22Rv1 (cell line): ENCODE data around the gene CACNA1F.

Experiments used
- ZFX ChIP-seq: fragments of 450-650 bp; IDR thresholded peaks from 2 replicates; pipeline ENCODE4 v1.6.1; 2017; ENCODE audit warnings: antibody characterized with exemption, borderline replicate concordance
- TF ChIP-seq, protein P1 (sequence below): fragments of 450-650 bp; IDR thresholded peaks from 2 replicates; pipeline ENCODE4 v1.5.1; 2017; ENCODE audit warnings: mild to moderate bottlenecking

GRCh38 chrX:49203536-49203935 lies 29.6 kb downstream of the CACNA1F start:
- TF ChIP-seq, protein P1, sequence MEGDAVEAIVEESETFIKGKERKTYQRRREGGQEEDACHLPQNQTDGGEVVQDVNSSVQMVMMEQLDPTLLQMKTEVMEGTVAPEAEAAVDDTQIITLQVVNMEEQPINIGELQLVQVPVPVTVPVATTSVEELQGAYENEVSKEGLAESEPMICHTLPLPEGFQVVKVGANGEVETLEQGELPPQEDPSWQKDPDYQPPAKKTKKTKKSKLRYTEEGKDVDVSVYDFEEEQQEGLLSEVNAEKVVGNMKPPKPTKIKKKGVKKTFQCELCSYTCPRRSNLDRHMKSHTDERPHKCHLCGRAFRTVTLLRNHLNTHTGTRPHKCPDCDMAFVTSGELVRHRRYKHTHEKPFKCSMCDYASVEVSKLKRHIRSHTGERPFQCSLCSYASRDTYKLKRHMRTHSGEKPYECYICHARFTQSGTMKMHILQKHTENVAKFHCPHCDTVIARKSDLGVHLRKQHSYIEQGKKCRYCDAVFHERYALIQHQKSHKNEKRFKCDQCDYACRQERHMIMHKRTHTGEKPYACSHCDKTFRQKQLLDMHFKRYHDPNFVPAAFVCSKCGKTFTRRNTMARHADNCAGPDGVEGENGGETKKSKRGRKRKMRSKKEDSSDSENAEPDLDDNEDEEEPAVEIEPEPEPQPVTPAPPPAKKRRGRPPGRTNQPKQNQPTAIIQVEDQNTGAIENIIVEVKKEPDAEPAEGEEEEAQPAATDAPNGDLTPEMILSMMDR = no peak
- no peak for TF ChIP-seq ZFX
